ENCODE measurements around the gene ZNF423. TPM values are rescaled to one million over a fixed set of nuclear protein-coding genes. Genes with fewer than 3 reads are reported as not detected.

ZNF423 gene
- total and polyA plus RNA-seq, 2 experiments from 2014 or later: 14.9 to 41.8 TPM

DNA sequence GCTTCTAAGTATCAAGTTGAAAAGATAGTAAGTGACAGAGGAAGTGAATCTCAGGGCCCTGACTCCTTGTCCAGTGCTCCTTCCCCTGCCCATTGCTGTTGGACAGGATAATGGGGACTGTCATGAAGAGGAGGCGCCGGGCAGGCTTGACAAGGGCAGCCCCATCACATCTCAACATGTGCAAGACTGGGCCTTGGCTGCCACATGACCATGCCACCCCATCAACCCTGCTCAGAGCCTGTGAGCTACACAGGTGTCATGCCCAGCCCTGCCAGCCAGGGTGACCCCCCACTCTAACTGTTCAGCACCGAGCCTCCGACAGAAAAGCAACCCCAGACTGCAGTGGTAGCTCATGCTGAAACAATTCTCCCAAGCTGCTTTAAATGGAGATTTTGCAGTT, 310.7 kb downstream of the ZNF423 start:
- H2AFZ ChIP-seq: no peak overlapping the region
- H4K20me1 ChIP-seq (replicated peaks; ENCODE audit: insufficient read depth): no peaks in the 10 kb centered on the region; the same call in 1 of the 2 replicates
- no peaks in the 10 kb centered on the region; the same call in 1 of the 2 replicates for H3K36me3 ChIP-seq (ENCODE audit: insufficient read depth)
- TF ChIP-seq ZNF114 (CRISPR knock-in tag; IDR thresholded peaks at IDR 0.05): no peak
- no peak for TF ChIP-seq JUNB (IDR thresholded peaks at IDR 0.05; ENCODE audit: unreplicated experiment)
- TF ChIP-seq, protein P1, sequence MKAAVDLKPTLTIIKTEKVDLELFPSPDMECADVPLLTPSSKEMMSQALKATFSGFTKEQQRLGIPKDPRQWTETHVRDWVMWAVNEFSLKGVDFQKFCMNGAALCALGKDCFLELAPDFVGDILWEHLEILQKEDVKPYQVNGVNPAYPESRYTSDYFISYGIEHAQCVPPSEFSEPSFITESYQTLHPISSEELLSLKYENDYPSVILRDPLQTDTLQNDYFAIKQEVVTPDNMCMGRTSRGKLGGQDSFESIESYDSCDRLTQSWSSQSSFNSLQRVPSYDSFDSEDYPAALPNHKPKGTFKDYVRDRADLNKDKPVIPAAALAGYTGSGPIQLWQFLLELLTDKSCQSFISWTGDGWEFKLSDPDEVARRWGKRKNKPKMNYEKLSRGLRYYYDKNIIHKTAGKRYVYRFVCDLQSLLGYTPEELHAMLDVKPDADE (IDR thresholded peaks at IDR 0.05): no peak
- TF ChIP-seq, protein P2, sequence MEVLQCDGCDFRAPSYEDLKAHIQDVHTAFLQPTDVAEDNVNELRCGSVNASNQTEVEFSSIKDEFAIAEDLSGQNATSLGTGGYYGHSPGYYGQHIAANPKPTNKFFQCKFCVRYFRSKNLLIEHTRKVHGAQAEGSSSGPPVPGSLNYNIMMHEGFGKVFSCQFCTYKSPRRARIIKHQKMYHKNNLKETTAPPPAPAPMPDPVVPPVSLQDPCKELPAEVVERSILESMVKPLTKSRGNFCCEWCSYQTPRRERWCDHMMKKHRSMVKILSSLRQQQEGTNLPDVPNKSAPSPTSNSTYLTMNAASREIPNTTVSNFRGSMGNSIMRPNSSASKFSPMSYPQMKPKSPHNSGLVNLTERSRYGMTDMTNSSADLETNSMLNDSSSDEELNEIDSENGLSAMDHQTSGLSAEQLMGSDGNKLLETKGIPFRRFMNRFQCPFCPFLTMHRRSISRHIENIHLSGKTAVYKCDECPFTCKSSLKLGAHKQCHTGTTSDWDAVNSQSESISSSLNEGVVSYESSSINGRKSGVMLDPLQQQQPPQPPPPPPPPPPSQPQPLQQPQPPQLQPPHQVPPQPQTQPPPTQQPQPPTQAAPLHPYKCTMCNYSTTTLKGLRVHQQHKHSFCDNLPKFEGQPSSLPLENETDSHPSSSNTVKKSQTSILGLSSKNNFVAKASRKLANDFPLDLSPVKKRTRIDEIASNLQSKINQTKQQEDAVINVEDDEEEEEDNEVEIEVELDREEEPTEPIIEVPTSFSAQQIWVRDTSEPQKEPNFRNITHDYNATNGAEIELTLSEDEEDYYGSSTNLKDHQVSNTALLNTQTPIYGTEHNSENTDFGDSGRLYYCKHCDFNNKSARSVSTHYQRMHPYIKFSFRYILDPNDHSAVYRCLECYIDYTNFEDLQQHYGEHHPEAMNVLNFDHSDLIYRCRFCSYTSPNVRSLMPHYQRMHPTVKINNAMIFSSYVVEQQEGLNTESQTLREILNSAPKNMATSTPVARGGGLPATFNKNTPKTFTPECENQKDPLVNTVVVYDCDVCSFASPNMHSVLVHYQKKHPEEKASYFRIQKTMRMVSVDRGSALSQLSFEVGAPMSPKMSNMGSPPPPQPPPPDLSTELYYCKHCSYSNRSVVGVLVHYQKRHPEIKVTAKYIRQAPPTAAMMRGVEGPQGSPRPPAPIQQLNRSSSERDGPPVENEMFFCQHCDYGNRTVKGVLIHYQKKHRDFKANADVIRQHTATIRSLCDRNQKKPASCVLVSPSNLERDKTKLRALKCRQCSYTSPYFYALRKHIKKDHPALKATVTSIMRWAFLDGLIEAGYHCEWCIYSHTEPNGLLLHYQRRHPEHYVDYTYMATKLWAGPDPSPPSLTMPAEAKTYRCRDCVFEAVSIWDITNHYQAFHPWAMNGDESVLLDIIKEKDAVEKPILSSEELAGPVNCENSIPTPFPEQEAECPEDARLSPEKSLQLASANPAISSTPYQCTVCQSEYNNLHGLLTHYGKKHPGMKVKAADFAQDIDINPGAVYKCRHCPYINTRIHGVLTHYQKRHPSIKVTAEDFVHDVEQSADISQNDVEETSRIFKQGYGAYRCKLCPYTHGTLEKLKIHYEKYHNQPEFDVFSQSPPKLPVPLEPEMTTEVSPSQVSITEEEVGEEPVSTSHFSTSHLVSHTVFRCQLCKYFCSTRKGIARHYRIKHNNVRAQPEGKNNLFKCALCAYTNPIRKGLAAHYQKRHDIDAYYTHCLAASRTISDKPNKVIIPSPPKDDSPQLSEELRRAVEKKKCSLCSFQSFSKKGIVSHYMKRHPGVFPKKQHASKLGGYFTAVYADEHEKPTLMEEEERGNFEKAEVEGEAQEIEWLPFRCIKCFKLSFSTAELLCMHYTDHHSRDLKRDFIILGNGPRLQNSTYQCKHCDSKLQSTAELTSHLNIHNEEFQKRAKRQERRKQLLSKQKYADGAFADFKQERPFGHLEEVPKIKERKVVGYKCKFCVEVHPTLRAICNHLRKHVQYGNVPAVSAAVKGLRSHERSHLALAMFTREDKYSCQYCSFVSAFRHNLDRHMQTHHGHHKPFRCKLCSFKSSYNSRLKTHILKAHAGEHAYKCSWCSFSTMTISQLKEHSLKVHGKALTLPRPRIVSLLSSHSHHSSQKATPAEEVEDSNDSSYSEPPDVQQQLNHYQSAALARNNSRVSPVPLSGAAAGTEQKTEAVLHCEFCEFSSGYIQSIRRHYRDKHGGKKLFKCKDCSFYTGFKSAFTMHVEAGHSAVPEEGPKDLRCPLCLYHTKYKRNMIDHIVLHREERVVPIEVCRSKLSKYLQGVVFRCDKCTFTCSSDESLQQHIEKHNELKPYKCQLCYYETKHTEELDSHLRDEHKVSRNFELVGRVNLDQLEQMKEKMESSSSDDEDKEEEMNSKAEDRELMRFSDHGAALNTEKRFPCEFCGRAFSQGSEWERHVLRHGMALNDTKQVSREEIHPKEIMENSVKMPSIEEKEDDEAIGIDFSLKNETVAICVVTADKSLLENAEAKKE (CRISPR knock-in tag; IDR thresholded peaks at IDR 0.05): no peak
- TF ChIP-seq EZH2phosphoT487 (IDR thresholded peaks at IDR 0.05; ENCODE audit: unreplicated experiment): no peak
- no peak for TF ChIP-seq EZH2 (IDR thresholded peaks at IDR 0.05; ENCODE audit: low read depth, unreplicated experiment)
- no peak for TF ChIP-seq CREB1 (CRISPR knock-in tag; IDR thresholded peaks at IDR 0.05; ENCODE audit: low read depth)
- TF ChIP-seq ZNF331 (CRISPR knock-in tag; IDR thresholded peaks at IDR 0.05; ENCODE audit: low read depth): no peak
- no peak for TF ChIP-seq NANOG (IDR thresholded peaks at IDR 0.05; ENCODE audit: borderline replicate concordance)
- no peak for TF ChIP-seq STAT1 (IDR thresholded peaks at IDR 0.05; ENCODE audit: unreplicated experiment)
- no peak for TF ChIP-seq POLR2AphosphoS5 (IDR thresholded peaks at IDR 0.05; ENCODE audit: low read depth)
- TF ChIP-seq, protein P3, sequence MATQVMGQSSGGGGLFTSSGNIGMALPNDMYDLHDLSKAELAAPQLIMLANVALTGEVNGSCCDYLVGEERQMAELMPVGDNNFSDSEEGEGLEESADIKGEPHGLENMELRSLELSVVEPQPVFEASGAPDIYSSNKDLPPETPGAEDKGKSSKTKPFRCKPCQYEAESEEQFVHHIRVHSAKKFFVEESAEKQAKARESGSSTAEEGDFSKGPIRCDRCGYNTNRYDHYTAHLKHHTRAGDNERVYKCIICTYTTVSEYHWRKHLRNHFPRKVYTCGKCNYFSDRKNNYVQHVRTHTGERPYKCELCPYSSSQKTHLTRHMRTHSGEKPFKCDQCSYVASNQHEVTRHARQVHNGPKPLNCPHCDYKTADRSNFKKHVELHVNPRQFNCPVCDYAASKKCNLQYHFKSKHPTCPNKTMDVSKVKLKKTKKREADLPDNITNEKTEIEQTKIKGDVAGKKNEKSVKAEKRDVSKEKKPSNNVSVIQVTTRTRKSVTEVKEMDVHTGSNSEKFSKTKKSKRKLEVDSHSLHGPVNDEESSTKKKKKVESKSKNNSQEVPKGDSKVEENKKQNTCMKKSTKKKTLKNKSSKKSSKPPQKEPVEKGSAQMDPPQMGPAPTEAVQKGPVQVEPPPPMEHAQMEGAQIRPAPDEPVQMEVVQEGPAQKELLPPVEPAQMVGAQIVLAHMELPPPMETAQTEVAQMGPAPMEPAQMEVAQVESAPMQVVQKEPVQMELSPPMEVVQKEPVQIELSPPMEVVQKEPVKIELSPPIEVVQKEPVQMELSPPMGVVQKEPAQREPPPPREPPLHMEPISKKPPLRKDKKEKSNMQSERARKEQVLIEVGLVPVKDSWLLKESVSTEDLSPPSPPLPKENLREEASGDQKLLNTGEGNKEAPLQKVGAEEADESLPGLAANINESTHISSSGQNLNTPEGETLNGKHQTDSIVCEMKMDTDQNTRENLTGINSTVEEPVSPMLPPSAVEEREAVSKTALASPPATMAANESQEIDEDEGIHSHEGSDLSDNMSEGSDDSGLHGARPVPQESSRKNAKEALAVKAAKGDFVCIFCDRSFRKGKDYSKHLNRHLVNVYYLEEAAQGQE (IDR thresholded peaks at IDR 0.05; ENCODE audit: unreplicated experiment): no peak
- TF ChIP-seq, protein P4, sequence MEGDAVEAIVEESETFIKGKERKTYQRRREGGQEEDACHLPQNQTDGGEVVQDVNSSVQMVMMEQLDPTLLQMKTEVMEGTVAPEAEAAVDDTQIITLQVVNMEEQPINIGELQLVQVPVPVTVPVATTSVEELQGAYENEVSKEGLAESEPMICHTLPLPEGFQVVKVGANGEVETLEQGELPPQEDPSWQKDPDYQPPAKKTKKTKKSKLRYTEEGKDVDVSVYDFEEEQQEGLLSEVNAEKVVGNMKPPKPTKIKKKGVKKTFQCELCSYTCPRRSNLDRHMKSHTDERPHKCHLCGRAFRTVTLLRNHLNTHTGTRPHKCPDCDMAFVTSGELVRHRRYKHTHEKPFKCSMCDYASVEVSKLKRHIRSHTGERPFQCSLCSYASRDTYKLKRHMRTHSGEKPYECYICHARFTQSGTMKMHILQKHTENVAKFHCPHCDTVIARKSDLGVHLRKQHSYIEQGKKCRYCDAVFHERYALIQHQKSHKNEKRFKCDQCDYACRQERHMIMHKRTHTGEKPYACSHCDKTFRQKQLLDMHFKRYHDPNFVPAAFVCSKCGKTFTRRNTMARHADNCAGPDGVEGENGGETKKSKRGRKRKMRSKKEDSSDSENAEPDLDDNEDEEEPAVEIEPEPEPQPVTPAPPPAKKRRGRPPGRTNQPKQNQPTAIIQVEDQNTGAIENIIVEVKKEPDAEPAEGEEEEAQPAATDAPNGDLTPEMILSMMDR (conservative IDR thresholded peaks at IDR 0.05; ENCODE audit: low read depth in 2 of 2): no peak
- no peak overlapping the region for H3K4me2 ChIP-seq
- Mint-ChIP-seq H3K36me3 (ENCODE audit: low read depth) (no peaks in the 10 kb centered on the region), H3K27ac (no peak overlapping the region), H3K9me3 (no peaks in the 10 kb centered on the region), H3K4me3 (no peak overlapping the region), H3K4me1 (peaks cover 46% of the 10 kb centered on the region), H3K27me3 (ENCODE audit: insufficient read depth, low read depth, poor library complexity) (peaks cover 2% of the 10 kb centered on the region)
- no peak overlapping the region for H3K4me3 ChIP-seq
- H3K79me2 ChIP-seq (replicated peaks; ENCODE audit: insufficient read depth): no peaks in the 10 kb centered on the region
- no peak for ATAC-seq
- H3K9me2 ChIP-seq (ENCODE audit: insufficient read depth): no peaks in the 10 kb centered on the region
- H3F3A ChIP-seq (replicated peaks; ENCODE audit: low read depth): no peaks in the 10 kb centered on the region
- H3K27me3 ChIP-seq (ENCODE audit: insufficient read depth): no peaks in the 10 kb centered on the region
- DNase-seq (ENCODE audit: low spot score): no peak
- peaks cover 13% of the 10 kb centered on the region; the same call in 1 of the 2 replicates for H3K4me1 ChIP-seq (ENCODE audit: insufficient read depth)
- H3K27ac ChIP-seq (ENCODE audit: low read depth): no peak overlapping the region
